GM19395 (cell line): ENCODE data around the gene IGFBP6.
"Not testable (repeated sequence)": the region's sequence is repeated elsewhere in the genome, so short reads cannot be mapped to it uniquely, and the experiment has no call there.

Experiments used
- ATAC-seq: cut with Tn5 transposase; IDR thresholded peaks from one replicate; pipeline ENCODE4 v1.9.1; 2021; ENCODE audit warnings: mild to moderate bottlenecking, moderate library complexity; ENCODE audit not compliant: unreplicated experiment

The IGFBP6 gene

GRCh38 chr12:53070877-53071492, 26.5 kb upstream of the IGFBP6 start:
- no peak for ATAC-seq

GRCh38 chr12:53071591-53072551, 25.6 kb upstream of the IGFBP6 start:
- ATAC-seq: no peak

- ATAC-seq: no peak
Measured at GRCh38 chr12:53073881-53074280, 23.6 kb upstream of the IGFBP6 start.

GRCh38 chr12:53074283-53074998, 23.0 kb upstream of the IGFBP6 start:
- ATAC-seq: no peak

- no peak for ATAC-seq
Measured at GRCh38 chr12:53074999-53075370, 22.5 kb upstream of the IGFBP6 start.

GRCh38 chr12:53076461-53076860, 21.0 kb upstream of the IGFBP6 start:
- no peak for ATAC-seq

- no peak for ATAC-seq
Measured at GRCh38 chr12:53077030-53077429, 20.4 kb upstream of the IGFBP6 start.

GRCh38 chr12:53078425-53079225, 18.8 kb upstream of the IGFBP6 start:
- ATAC-seq: peak; percentile 41

- peak; percentile 97 for ATAC-seq
Measured at GRCh38 chr12:53079226-53080117, 18.0 kb upstream of the IGFBP6 start, which contains the start of gene SPRYD3. Gene SPRYD3 (minus strand): TSS chr12:53079390. CDS start chr12:53079333, 57 bp downstream.

GRCh38 chr12:53082637-53083175, 14.8 kb upstream of the IGFBP6 start:
- ATAC-seq: no peak

- no peak for ATAC-seq
Measured at GRCh38 chr12:53086361-53086760, 11.1 kb upstream of the IGFBP6 start.

GRCh38 chr12:53090105-53090504, 7.4 kb upstream of the IGFBP6 start:
- ATAC-seq: no peak

GRCh38 chr12:53090554-53090953, 6.9 kb upstream of the IGFBP6 start:
- ATAC-seq: no peak

- no peak for ATAC-seq
Measured at GRCh38 chr12:53091756-53092155, 5.7 kb upstream of the IGFBP6 start.

GRCh38 chr12:53093777-53094393, 3.6 kb upstream of the IGFBP6 start:
- no peak for ATAC-seq

- ATAC-seq: no peak
Measured at GRCh38 chr12:53094394-53094787, 3.1 kb upstream of the IGFBP6 start.

GRCh38 chr12:53094796-53095595, 2.5 kb upstream of the IGFBP6 start:
- not testable (repeated sequence) for ATAC-seq

GRCh38 chr12:53095596-53095895, 1.9 kb upstream of the IGFBP6 start:
- ATAC-seq: not testable (repeated sequence)
